HepG2 (cell line): ENCODE results near the gene SUOX. TPM values are rescaled to one million over a fixed set of nuclear protein-coding genes. Genes with fewer than 3 reads are reported as not detected.
A peak's percentile ranks its signal among the peaks of the same experiment; 100 is the strongest.

ENCODE experiments used
- ADNP ChIP-seq: sonication (generic); formaldehyde crosslinking; IDR thresholded peaks from 2 replicates; pipeline ENCODE4 v1.4.0; 2020; ENCODE audit warnings: missing genetic modification reagents
- EED ChIP-seq: sonication (generic); formaldehyde crosslinking; IDR thresholded peaks from 2 replicates; pipeline ENCODE4 v1.5.0; 2020; ENCODE audit warnings: mild to moderate bottlenecking, missing genetic modification reagents
- GTF2F1 ChIP-seq: fragments of 150-350 bp; IDR thresholded peaks from 2 replicates; pipeline ENCODE4 v1.6.1; 2014; ENCODE audit warnings: low read length
- HNF4G ChIP-seq, 2 experiments: sonication (generic) in 1 of 2; formaldehyde crosslinking in 1 of 2; IDR thresholded peaks; 2 replicates each; pipeline versions ENCODE4 v1.4.0 to v1.6.1; 2011 to 2020; ENCODE audit warnings: borderline replicate concordance in 2 of 2, low read depth in 2 of 2, mild to moderate bottlenecking in 2 of 2, low read length in 1 of 2, missing genetic modification reagents in 1 of 2, moderate library complexity in 1 of 2
- JARID2 ChIP-seq: sonication (generic); formaldehyde crosslinking; IDR thresholded peaks from 2 replicates; pipeline ENCODE4 v1.8.1; 2023; ENCODE audit warnings: missing genetic modification reagents, inconsistent platforms; ENCODE audit not compliant: insufficient replicate concordance
- MIER2 ChIP-seq: IDR thresholded peaks from 2 replicates; pipeline ENCODE4 v1.6.1; 2016; ENCODE audit warnings: missing biosample characterization, missing genetic modification reagents
- RELA ChIP-seq: sonication (generic); formaldehyde crosslinking; IDR thresholded peaks from 2 replicates; pipeline ENCODE4 v1.4.0; 2020; ENCODE audit warnings: missing genetic modification reagents
- SALL2 ChIP-seq: sonication (generic); formaldehyde crosslinking; IDR thresholded peaks from 2 replicates; pipeline ENCODE4 v1.8.1; 2023; ENCODE audit warnings: mild to moderate bottlenecking, missing genetic modification reagents, inconsistent platforms
- TEAD2 ChIP-seq: sonication (generic); formaldehyde crosslinking; IDR thresholded peaks from 2 replicates; pipeline ENCODE4 v1.9.0; 2021; ENCODE audit warnings: missing genetic modification reagents
- ZBTB3 ChIP-seq: sonication (generic); formaldehyde crosslinking; IDR thresholded peaks from 2 replicates; pipeline ENCODE4 v1.4.0; 2020; ENCODE audit warnings: low read depth, mild to moderate bottlenecking, moderate library complexity, missing genetic modification reagents, borderline replicate concordance
- ZMYM4 ChIP-seq: sonication (generic); formaldehyde crosslinking; IDR thresholded peaks from 2 replicates; pipeline ENCODE4 v1.8.1; 2023; ENCODE audit warnings: mild to moderate bottlenecking, missing genetic modification reagents
- ZNF251 ChIP-seq: sonication (generic); formaldehyde crosslinking; IDR thresholded peaks from 2 replicates; pipeline ENCODE4 v1.9.0; 2021; ENCODE audit warnings: mild to moderate bottlenecking, missing genetic modification reagents
- ZNF326 ChIP-seq: sonication (generic); formaldehyde crosslinking; IDR thresholded peaks from 2 replicates; pipeline ENCODE4 v1.4.0; 2020; ENCODE audit warnings: missing genetic modification reagents, borderline replicate concordance
- ZNF337 ChIP-seq: sonication (generic); formaldehyde crosslinking; IDR thresholded peaks from 2 replicates; pipeline ENCODE4 v1.5.1; 2020; ENCODE audit warnings: missing genetic modification reagents, low read depth, mild to moderate bottlenecking, borderline replicate concordance
- ZNF460 ChIP-seq: sonication (generic); formaldehyde crosslinking; IDR thresholded peaks from 2 replicates; pipeline ENCODE4 v1.5.1; 2020; ENCODE audit warnings: missing genetic modification reagents, mild to moderate bottlenecking, borderline replicate concordance
- polyA plus RNA-seq, 8 experiments: library from polyadenylated mRNA; depleted of rRNA in 3 of 8; stranded (reverse) in 7 of 8; unstranded in 1 of 8; fragments of >200 nt; fragmentation: Illumina TruSeq in 4 of 8; extraction: Trizol in 4 of 8; gene quantifications; 2 replicates each; pipeline versions ENCODE4 v1.2.1 to v1.2.3, GENCODE V29; 2011 to 2016; ENCODE audit warnings: low read depth in 4 of 8, missing spikeins in 1 of 8, mixed read lengths in 1 of 8; ENCODE audit not compliant: insufficient read depth in 1 of 8
- total RNA-seq, 5 experiments: library from RNA; depleted of rRNA; stranded (reverse); fragments of >200 nt; fragmentation: Illumina TruSeq; extraction: Trizol; gene quantifications; 2 replicates each; pipeline ENCODE4 v1.2.3, GENCODE V29; 2016; ENCODE audit warnings: low read depth in 1 of 5
- TF ChIP-seq, protein P1 (sequence below): sonication (generic); formaldehyde crosslinking; IDR thresholded peaks from 2 replicates; pipeline ENCODE4 v1.8.1; 2023; ENCODE audit warnings: mild to moderate bottlenecking, inconsistent platforms, moderate library complexity, missing genetic modification reagents, borderline replicate concordance
- TF ChIP-seq, protein P2 (sequence below): sonication (generic); formaldehyde crosslinking; IDR thresholded peaks from 2 replicates; pipeline ENCODE4 v1.4.0; 2020; ENCODE audit warnings: missing genetic modification reagents, mild to moderate bottlenecking, borderline replicate concordance
- TF ChIP-seq, protein P3 (sequence below): sonication (generic); formaldehyde crosslinking; IDR thresholded peaks from 2 replicates; pipeline ENCODE4 v1.5.1; 2020; ENCODE audit warnings: mild to moderate bottlenecking, missing genetic modification reagents
- TF ChIP-seq, protein P4 (sequence below): sonication (generic); formaldehyde crosslinking; IDR thresholded peaks from 2 replicates; pipeline ENCODE4 v1.5.1; 2020; ENCODE audit warnings: missing genetic modification reagents, mild to moderate bottlenecking, borderline replicate concordance
- TF ChIP-seq, protein P5 (sequence below): sonication (generic); formaldehyde crosslinking; conservative IDR thresholded peaks from 2 replicates; pipeline ENCODE4 v1.4.0; 2020; ENCODE audit warnings: missing genetic modification reagents

SUOX gene
- total and polyA plus RNA-seq, 2 of the 13 experiments (the other 11 are each of a cell fraction or from before 2014, with no cell fraction given): 23.9 to 25.9 TPM

DNA sequence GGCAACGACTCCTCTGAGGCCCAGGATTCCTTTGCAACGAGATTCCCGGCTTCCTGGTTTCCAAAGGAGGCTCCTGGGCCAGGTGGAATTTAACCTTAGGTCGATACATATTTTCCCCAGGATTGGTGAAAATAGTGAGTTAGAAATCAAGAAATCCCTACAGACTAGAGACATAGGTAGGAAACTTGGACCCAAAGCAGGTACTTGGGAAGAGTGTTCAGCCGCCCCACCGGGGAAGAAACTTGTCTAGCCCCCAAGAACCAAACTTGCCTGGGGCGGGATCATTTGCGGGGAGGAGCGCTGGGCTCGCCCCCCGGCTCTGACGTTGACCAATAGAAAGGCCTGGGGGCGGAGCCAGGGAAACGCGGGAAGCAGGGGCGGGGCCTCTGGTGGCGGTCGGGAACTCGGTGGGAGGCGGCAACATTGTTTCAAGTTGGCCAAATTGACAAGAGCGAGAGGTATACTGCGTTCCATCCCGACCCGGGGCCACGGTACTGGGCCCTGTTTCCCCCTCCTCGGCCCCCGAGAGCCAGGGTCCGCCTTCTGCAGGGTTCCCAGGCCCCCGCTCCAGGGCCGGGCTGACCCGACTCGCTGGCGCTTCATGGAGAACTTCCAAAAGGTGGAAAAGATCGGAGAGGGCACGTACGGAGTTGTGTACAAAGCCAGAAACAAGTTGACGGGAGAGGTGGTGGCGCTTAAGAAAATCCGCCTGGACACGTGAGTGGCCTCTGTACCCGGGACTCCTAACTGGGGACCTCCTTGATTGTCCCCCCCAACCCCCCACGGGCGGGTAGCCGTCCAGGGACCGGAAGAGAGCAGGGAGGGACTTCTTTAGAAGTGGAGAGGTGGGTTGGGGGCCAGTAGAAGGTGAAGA, 30.4 kb upstream of the SUOX start, which contains the start of gene CDK2 (continued):
- TF ChIP-seq ZNF326 (CRISPR knock-in tag) (no peak), ZBTB3 (0 out of 2 replicates have a peak, but pooled peaks have one; percentile 76), GTF2F1 (no peak), ZMYM4 (no peak), HNF4G (IDR thresholded peaks at IDR 0.05; ENCODE audit: borderline replicate concordance, low read depth, low read length) (no peak), HNF4G (CRISPR knock-in tag; IDR thresholded peaks at IDR 0.05; ENCODE audit: borderline replicate concordance, low read depth) (no peak), ZNF337 (CRISPR knock-in tag) (no peak), ZNF460 (CRISPR knock-in tag) (no peak), ADNP (CRISPR knock-in tag) (no peak), TEAD2 (no peak), EED (CRISPR knock-in tag) (no peak), JARID2 (CRISPR knock-in tag) (no peak), RELA (CRISPR knock-in tag) (no peak), MIER2 (CRISPR knock-in tag) (no peak), SALL2 (CRISPR knock-in tag) (no peak), ZNF251 (no peak)
- TF ChIP-seq, protein P1, sequence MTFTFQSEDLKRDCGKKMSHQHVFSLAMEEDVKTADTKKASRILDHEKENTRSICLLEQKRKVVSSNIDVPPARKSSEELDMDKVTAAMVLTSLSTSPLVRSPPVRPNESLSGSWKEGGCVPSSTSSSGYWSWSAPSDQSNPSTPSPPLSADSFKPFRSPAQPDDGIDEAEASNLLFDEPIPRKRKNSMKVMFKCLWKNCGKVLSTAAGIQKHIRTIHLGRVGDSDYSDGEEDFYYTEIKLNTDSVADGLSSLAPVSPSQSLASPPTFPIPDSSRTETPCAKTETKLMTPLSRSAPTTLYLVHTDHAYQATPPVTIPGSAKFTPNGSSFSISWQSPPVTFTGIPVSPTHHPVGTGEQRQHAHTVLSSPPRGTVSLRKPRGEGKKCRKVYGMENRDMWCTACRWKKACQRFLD: peak; percentile 28; the same call in 1 of the 2 replicates
- TF ChIP-seq, protein P2, sequence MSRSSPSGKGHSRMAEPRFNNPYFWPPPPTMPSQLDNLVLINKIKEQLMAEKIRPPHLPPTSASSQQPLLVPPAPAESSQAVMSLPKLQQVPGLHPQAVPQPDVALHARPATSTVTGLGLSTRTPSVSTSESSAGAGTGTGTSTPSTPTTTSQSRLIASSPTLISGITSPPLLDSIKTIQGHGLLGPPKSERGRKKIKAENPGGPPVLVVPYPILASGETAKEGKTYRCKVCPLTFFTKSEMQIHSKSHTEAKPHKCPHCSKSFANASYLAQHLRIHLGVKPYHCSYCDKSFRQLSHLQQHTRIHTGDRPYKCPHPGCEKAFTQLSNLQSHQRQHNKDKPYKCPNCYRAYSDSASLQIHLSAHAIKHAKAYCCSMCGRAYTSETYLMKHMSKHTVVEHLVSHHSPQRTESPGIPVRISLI (CRISPR knock-in tag): no peak
- TF ChIP-seq, protein P3, sequence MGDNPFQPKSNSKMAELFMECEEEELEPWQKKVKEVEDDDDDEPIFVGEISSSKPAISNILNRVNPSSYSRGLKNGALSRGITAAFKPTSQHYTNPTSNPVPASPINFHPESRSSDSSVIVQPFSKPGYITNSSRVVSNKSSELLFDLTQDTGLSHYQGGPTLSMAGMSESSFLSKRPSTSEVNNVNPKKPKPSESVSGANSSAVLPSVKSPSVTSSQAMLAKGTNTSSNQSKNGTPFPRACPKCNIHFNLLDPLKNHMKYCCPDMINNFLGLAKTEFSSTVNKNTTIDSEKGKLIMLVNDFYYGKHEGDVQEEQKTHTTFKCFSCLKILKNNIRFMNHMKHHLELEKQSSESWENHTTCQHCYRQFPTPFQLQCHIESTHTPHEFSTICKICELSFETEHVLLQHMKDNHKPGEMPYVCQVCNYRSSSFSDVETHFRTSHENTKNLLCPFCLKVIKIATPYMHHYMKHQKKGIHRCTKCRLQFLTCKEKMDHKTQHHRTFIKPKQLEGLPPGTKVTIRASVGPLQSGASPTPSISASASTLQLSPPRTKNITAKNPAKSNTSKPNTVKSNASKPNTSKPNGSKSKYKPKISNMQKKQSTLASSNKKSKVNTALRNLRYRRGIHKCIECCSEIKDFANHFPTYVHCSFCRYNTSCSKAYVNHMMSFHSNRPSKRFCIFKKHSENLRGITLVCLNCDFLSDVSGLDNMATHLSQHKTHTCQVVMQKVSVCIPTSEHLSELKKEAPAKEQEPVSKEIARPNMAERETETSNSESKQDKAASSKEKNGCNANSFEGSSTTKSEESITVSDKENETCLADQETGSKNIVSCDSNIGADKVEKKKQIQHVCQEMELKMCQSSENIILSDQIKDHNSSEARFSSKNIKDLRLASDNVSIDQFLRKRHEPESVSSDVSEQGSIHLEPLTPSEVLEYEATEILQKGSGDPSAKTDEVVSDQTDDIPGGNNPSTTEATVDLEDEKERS (CRISPR knock-in tag): no peak
- TF ChIP-seq, protein P4, sequence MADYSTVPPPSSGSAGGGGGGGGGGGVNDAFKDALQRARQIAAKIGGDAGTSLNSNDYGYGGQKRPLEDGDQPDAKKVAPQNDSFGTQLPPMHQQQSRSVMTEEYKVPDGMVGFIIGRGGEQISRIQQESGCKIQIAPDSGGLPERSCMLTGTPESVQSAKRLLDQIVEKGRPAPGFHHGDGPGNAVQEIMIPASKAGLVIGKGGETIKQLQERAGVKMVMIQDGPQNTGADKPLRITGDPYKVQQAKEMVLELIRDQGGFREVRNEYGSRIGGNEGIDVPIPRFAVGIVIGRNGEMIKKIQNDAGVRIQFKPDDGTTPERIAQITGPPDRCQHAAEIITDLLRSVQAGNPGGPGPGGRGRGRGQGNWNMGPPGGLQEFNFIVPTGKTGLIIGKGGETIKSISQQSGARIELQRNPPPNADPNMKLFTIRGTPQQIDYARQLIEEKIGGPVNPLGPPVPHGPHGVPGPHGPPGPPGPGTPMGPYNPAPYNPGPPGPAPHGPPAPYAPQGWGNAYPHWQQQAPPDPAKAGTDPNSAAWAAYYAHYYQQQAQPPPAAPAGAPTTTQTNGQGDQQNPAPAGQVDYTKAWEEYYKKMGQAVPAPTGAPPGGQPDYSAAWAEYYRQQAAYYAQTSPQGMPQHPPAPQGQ (CRISPR knock-in tag): no peak
- TF ChIP-seq, protein P5, sequence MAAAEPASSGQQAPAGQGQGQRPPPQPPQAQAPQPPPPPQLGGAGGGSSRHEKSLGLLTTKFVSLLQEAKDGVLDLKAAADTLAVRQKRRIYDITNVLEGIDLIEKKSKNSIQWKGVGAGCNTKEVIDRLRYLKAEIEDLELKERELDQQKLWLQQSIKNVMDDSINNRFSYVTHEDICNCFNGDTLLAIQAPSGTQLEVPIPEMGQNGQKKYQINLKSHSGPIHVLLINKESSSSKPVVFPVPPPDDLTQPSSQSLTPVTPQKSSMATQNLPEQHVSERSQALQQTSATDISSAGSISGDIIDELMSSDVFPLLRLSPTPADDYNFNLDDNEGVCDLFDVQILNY: 0 out of 2 replicates have a peak, but pooled peaks have one; percentile 17
